AG09309 (cell line): ENCODE results near the gene PLPPR1.

ENCODE experiments used
- DNase-seq: peaks from one replicate; pipeline ENCODE4 v3.0.0-alpha.2; 2010; ENCODE audit warnings: low read depth
- H3K4me3 ChIP-seq: 2 replicates; pipeline ENCODE4 v1.5.1; 2011; ENCODE audit warnings: mild to moderate bottlenecking, low read depth, low read length, moderate library complexity; ENCODE audit not compliant: control insufficient read depth
- CTCF ChIP-seq: IDR thresholded peaks from 2 replicates; pipeline ENCODE4 v1.5.1; 2011; ENCODE audit warnings: mild to moderate bottlenecking, low read depth, low read length, inconsistent platforms; ENCODE audit not compliant: insufficient read depth, control insufficient read depth; ENCODE audit errors: missing control alignments

PLPPR1 gene

GRCh38 chr9:101312661-101313060 lies 284.1 kb downstream of the PLPPR1 start:
- no peak for TF ChIP-seq CTCF
- DNase-seq, result no peak
- H3K4me3 ChIP-seq, result no peak overlapping the region

GRCh38 chr9:101315112-101315450 lies 286.6 kb downstream of the PLPPR1 start:
- DNase-seq, result no peak
- no peak for TF ChIP-seq CTCF
- H3K4me3 ChIP-seq, result no peak overlapping the region

GRCh38 chr9:101317735-101318134 lies 289.2 kb downstream of the PLPPR1 start:
- H3K4me3 ChIP-seq, result no peak overlapping the region
- no peak for DNase-seq
- no peak for TF ChIP-seq CTCF

- TF ChIP-seq CTCF, result no peak
- no peak overlapping the region for H3K4me3 ChIP-seq
- DNase-seq, result no peak
Observed at GRCh38 chr9:101323129-101323528, 294.6 kb downstream of the PLPPR1 start.

- DNase-seq, result no peak
- H3K4me3 ChIP-seq, result no peak overlapping the region
- no peak for TF ChIP-seq CTCF
Observed at GRCh38 chr9:101324245-101324804, 295.8 kb downstream of the PLPPR1 start.

- no peak for TF ChIP-seq CTCF
- DNase-seq, result no peak
- H3K4me3 ChIP-seq, result no peak overlapping the region
Observed at GRCh38 chr9:101325053-101325452, 296.5 kb downstream of the PLPPR1 start.

GRCh38 chr9:101326035-101326434 lies 297.5 kb downstream of the PLPPR1 start:
- DNase-seq, result no peak
- H3K4me3 ChIP-seq, result no peak overlapping the region
- no peak for TF ChIP-seq CTCF
